PC-9 (cell line): ENCODE data around the gene NPHP4. TPM values are rescaled to one million over a fixed set of nuclear protein-coding genes. Genes with fewer than 3 reads are reported as not detected.

Source experiments
- BruUV-seq: library from RNA; stranded (reverse); fragments of 400-500 nt; replicated peaks from 2 replicates; lab custom pipeline; 2021; lab: Mats Ljungman, UMichigan
- CTCF ChIA-PET: fragments of 300-600 bp; sonication (Branson Sonifier 250); formaldehyde crosslinking; loops from one replicate; lab custom pipeline; 2022; ENCODE audit warnings: antibody characterized with exemption; lab: Charles Lee
- POLR2A ChIA-PET: fragments of 300-600 bp; sonication (Branson Sonifier 250); formaldehyde crosslinking; loops from one replicate; lab custom pipeline; 2022; ENCODE audit warnings: antibody characterized with exemption; ENCODE audit not compliant: unreplicated experiment; lab: Charles Lee
- DNase-seq, 2 experiments: peaks; one replicate each; pipeline versions ENCODE4 v3.0.0 to v3.0.0-alpha.2; 2015 to 2022; ENCODE audit warnings: mixed read lengths in 1 of 2
- H2AFZ ChIP-seq: fragments of 200-600 bp; sonication (generic); 2 replicates; pipeline ENCODE4 v1.8.1; 2017; ENCODE audit warnings: antibody characterized with exemption
- H3F3A ChIP-seq: fragments of 200-600 bp; sonication (generic); 2 replicates; pipeline ENCODE4 v1.8.1; 2017; ENCODE audit warnings: antibody characterized with exemption, mild to moderate bottlenecking, low read depth; ENCODE audit not compliant: insufficient read depth
- H3K27ac ChIP-seq: fragments of 200-600 bp; sonication (generic); 2 replicates; pipeline ENCODE4 v1.6.1; 2016; ENCODE audit warnings: mixed run types
- H3K27me3 ChIP-seq: fragments of 200-600 bp; sonication (generic); 2 replicates; pipeline ENCODE4 v1.6.1; 2016; ENCODE audit warnings: low read depth, mixed run types; ENCODE audit not compliant: insufficient read depth
- H3K36me3 ChIP-seq: fragments of 200-600 bp; sonication (generic); 2 replicates; pipeline ENCODE4 v1.6.1; 2016; ENCODE audit warnings: low read depth, mixed run types
- H3K4me1 ChIP-seq: fragments of 200-600 bp; sonication (generic); replicated peaks from 2 replicates; pipeline ENCODE4 v1.6.1; 2016; ENCODE audit warnings: mixed run types; ENCODE audit not compliant: insufficient read depth
- H3K4me2 ChIP-seq: fragments of 200-600 bp; sonication (generic); 2 replicates; pipeline ENCODE4 v1.6.1; 2017; ENCODE audit warnings: mixed run types
- H3K4me3 ChIP-seq: fragments of 200-600 bp; sonication (generic); 2 replicates; pipeline ENCODE4 v1.6.1; 2016; ENCODE audit warnings: mixed run types
- H3K79me2 ChIP-seq: fragments of 200-600 bp; sonication (generic); 2 replicates; pipeline ENCODE4 v1.6.1; 2017; ENCODE audit warnings: low read depth, mixed run types
- H3K9me2 ChIP-seq: fragments of 200-600 bp; sonication (generic); 2 replicates; pipeline ENCODE4 v1.8.1; 2017; ENCODE audit warnings: mild to moderate bottlenecking; ENCODE audit not compliant: insufficient read depth
- H3K9me3 ChIP-seq: fragments of 200-600 bp; sonication (generic); 2 replicates; pipeline ENCODE4 v1.8.1; 2016; ENCODE audit warnings: low read depth; ENCODE audit not compliant: insufficient read depth
- H4K20me1 ChIP-seq: fragments of 200-600 bp; sonication (generic); 2 replicates; pipeline ENCODE4 v1.8.1; 2017; ENCODE audit not compliant: insufficient read depth
- EZH2 ChIP-seq: fragments of 200-600 bp; sonication (generic); IDR thresholded peaks from 2 replicates; pipeline ENCODE4 v1.8.0; 2017; ENCODE audit warnings: antibody characterized with exemption, low read depth
- intact Hi-C: fragments of 100-400 bp; cut with micrococcal nuclease; formaldehyde crosslinking; loops from one replicate; pipeline ENCODE4 v1.10.0; 2022; ENCODE audit not compliant: unreplicated experiment
- total RNA-seq: library from RNA; stranded (reverse); gene quantifications from 2 replicates; pipeline ENCODE4 v1.2.3, GENCODE V29; 2021
- TF ChIP-seq, protein P1 (sequence below): fragments of 200-600 bp; sonication (generic); conservative IDR thresholded peaks from 2 replicates; pipeline ENCODE4 v1.6.1; 2017; ENCODE audit warnings: mixed run types, antibody characterized with exemption, mild to moderate bottlenecking, moderate library complexity

The NPHP4 gene
- total RNA-seq, 1 experiment from 2014 or later, result 17.9 TPM

GRCh38 chr1:5913876-5914275, 78.3 kb downstream of the NPHP4 start:
- H3F3A ChIP-seq, result no peaks in the 10 kb centered on the region
- H3K27me3 ChIP-seq, result no peaks in the 10 kb centered on the region
- no peaks in the 10 kb centered on the region for H3K36me3 ChIP-seq
- no peaks in the 10 kb centered on the region for H3K79me2 ChIP-seq
- H3K9me2 ChIP-seq, result no peaks in the 10 kb centered on the region
- intact Hi-C loops, result loop anchor here (10.0 kb wide), 1 partner anchor 399 kb away; no protein-coding TSS in a partner anchor
- H3K4me2 ChIP-seq, result no peak overlapping the region
- TF ChIP-seq, protein P1, sequence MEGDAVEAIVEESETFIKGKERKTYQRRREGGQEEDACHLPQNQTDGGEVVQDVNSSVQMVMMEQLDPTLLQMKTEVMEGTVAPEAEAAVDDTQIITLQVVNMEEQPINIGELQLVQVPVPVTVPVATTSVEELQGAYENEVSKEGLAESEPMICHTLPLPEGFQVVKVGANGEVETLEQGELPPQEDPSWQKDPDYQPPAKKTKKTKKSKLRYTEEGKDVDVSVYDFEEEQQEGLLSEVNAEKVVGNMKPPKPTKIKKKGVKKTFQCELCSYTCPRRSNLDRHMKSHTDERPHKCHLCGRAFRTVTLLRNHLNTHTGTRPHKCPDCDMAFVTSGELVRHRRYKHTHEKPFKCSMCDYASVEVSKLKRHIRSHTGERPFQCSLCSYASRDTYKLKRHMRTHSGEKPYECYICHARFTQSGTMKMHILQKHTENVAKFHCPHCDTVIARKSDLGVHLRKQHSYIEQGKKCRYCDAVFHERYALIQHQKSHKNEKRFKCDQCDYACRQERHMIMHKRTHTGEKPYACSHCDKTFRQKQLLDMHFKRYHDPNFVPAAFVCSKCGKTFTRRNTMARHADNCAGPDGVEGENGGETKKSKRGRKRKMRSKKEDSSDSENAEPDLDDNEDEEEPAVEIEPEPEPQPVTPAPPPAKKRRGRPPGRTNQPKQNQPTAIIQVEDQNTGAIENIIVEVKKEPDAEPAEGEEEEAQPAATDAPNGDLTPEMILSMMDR, result no peak
- no peak for TF ChIP-seq EZH2
- POLR2A ChIA-PET, result no interaction called here
- CTCF ChIA-PET, result interaction anchor here (0.6 to 0.7 kb wide), 2 partner anchors 26 to 50 kb away, joined by 3 read pairs; no protein-coding TSS in a partner anchor
- no peak overlapping the region for H3K4me3 ChIP-seq
- H3K27ac ChIP-seq, result no peak overlapping the region
- no peak overlapping the region for H2AFZ ChIP-seq
- H4K20me1 ChIP-seq, result 0 out of 2 replicates have a peak, but pooled peaks cover 4% of the 10 kb centered on the region
- no peaks in the 10 kb centered on the region for H3K4me1 ChIP-seq
- H3K9me3 ChIP-seq, result no peaks in the 10 kb centered on the region
- BruUV-seq, result no TSS peak
- DNase-seq, result no peak

GRCh38 chr1:5913078-5913845, 79.0 kb downstream of the NPHP4 start:
- Histone ChIP-seq H3K4me2 (no peak overlapping the region), H3K27ac (no peak overlapping the region), H2AFZ (no peak overlapping the region), H3K4me1 (no peaks in the 10 kb centered on the region), H3K4me3 (no peak overlapping the region), H4K20me1 (0 out of 2 replicates have a peak, but pooled peaks cover 4% of the 10 kb centered on the region), H3K36me3 (no peaks in the 10 kb centered on the region), H3K9me3 (no peaks in the 10 kb centered on the region), H3K79me2 (no peaks in the 10 kb centered on the region), H3K27me3 (no peaks in the 10 kb centered on the region), H3K9me2 (no peaks in the 10 kb centered on the region), H3F3A (no peaks in the 10 kb centered on the region)
- CTCF ChIA-PET, result interaction anchor here (0.6 kb wide), 1 partner anchor 26 kb away, joined by 3 read pairs; no protein-coding TSS in a partner anchor
- TF ChIP-seq, protein P1, result no peak
- TF ChIP-seq EZH2, result no peak
- BruUV-seq, result no TSS peak
- intact Hi-C loops, result loop anchor here (10.0 kb wide), 1 partner anchor 398 kb away; no protein-coding TSS in a partner anchor
- DNase-seq, result no peak
- POLR2A ChIA-PET, result no interaction called here

GRCh38 chr1:5911871-5912271, 80.4 kb downstream of the NPHP4 start:
- Histone ChIP-seq H4K20me1 (0 out of 2 replicates have a peak, but pooled peaks cover 4% of the 10 kb centered on the region), H3K27me3 (no peaks in the 10 kb centered on the region), H3K79me2 (no peaks in the 10 kb centered on the region), H3K4me1 (no peaks in the 10 kb centered on the region), H3K4me2 (no peak overlapping the region), H3K36me3 (no peaks in the 10 kb centered on the region), H3K9me2 (no peaks in the 10 kb centered on the region), H3K27ac (no peak overlapping the region), H3K4me3 (no peak overlapping the region), H2AFZ (no peak overlapping the region), H3K9me3 (no peaks in the 10 kb centered on the region), H3F3A (no peaks in the 10 kb centered on the region)
- CTCF ChIA-PET, result no interaction called here
- BruUV-seq, result no TSS peak
- intact Hi-C loops, result loop anchor here (10.0 kb wide), 1 partner anchor 397 kb away; no protein-coding TSS in a partner anchor
- TF ChIP-seq, protein P1, result no peak
- TF ChIP-seq EZH2, result no peak
- DNase-seq, result no peak
- POLR2A ChIA-PET, result no interaction called here
